Hepatic stellate cell (primary cell): Measurements from ENCODE around the gene CBX6.
"Not testable (repeated sequence)": the region's sequence is repeated elsewhere in the genome, so short reads cannot be mapped to it uniquely, and the experiment has no call there.

Experiments used
- DNase-seq: peaks from one replicate; pipeline ENCODE4 v3.0.0; 2011; ENCODE audit warnings: low spot score

Gene CBX6

DNA sequence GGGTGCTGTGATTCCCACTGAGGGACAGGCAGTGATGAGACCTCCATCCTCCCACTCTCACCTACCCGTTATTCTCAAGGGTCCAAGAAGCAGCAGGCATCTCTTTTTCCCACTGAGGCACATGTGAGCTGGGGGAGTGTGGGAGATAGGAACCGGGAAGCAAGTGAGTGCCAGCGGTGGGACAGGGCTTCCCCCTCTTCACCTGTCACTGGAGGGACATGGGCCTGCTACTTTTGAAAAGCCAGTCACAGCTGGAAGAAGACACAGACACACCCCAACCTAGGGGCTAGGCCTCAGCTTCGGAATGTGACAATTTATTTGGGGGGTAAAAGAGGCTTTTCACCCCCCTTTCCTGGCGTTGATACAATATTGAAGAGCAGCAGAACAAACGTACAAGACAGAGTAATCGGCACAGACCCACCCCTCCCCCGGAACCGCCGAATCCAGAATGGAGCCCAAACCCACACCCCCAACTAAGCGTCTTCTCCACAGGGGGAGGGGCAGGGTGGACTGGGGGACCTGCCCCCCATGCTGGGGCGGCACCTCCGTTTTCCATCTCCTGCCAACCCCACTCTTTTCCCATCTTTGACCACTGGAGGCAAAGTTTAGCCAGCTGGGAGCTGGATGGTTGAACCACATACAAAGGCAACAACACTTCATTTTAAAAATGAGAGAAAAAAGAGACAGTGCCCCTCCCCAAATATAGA is 10.7 kb downstream of the CBX6 start:
- no peak for DNase-seq

- DNase-seq: no peak
Measured at GRCh38 chr22:38860283-38861169, 11.5 kb downstream of the CBX6 start.

GRCh38 chr22:38859581-38860282 is 12.3 kb downstream of the CBX6 start:
- DNase-seq: no peak

GRCh38 chr22:38858492-38858891 is 13.5 kb downstream of the CBX6 start:
- DNase-seq: no peak

- not testable (repeated sequence) for DNase-seq
Measured at GRCh38 chr22:38854476-38854875, 17.5 kb downstream of the CBX6 start.

DNA sequence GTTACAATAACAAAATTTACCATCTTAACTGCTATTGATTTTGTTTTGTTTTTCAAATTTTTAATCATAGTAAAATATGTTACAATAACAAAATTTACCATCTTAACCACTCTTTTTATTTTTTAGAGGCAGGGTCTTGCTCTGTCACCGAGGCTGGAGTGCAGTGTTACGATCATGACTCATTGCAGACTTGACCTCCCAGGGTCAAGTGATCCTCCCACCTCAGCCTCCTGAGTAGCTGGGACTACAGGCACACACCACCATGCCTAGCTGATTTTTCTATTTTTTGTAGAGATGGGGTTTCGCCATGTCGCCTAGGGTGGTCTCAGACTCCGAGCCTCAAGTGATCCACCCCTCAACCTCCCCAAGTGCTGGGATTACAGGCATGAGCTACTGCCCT is 18.1 kb downstream of the CBX6 start:
- DNase-seq: not testable (repeated sequence)

DNA sequence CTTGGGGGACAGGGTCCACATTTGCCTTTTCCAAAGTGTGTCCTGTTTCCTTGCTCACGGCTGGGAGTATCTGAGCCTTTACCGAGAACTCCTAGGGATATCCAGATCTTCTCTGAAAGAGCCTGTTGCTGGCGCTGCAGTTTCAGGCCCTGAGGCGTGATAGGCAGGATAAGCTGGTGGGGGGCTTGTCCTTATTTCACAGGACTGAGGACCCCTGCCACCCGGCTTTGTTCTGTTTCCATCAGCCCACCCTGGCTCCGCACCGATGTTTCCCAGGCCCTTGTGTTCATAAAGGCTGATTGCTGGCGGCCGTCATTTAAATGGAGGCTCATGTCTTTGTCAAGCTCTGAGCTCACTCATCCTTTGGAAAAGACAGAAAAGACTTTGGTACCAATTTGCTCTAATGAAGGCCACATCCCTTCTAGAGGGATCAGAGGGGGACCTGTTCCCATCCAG is 18.8 kb downstream of the CBX6 start:
- DNase-seq: no peak

- DNase-seq: no peak
Measured at GRCh38 chr22:38852522-38852921, 19.5 kb downstream of the CBX6 start.

GRCh38 chr22:38850941-38851849 is 20.8 kb downstream of the CBX6 start:
- DNase-seq: peak; percentile 32

- DNase-seq: no peak
Measured at GRCh38 chr22:38850399-38850798, 21.6 kb downstream of the CBX6 start.

DNA sequence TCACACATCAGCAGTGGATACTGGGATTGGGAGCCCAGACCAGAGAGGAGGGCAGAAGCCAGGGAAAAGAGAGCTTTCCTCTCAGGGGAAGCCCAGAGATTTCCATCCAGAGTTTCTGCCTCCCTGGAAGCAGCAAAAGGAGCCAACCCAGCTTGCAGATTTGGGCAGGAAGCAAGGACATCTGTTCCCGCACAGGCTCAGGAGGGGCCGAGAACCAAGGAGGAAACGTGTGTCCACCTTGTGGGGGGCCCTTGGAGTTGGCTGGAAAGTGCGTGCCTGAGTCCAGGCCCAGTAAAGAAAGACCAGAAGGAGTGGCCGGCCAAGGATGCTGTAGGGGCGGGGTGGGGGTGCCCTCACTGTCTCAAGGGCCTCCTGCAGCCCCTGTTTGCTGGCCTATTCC is 22.2 kb downstream of the CBX6 start:
- no peak for DNase-seq

DNA sequence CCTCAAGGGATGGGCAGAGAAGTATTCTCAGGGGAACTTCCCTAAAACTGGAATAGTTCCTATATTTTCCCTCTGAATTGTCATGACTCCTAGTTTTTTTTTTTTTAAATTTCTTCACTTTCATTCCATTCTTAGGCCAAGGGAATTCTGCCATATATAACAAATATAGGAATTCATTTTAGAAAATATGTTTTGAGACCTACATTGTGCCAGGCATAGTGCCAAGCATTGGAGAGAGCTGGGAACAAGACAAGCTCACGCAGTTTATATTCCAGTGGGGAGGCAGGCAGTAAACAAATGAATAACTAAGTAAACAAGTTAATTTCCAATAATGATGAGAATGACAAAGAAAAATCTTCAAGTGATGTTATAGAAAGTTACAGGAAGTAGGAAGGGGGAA is 25.6 kb downstream of the CBX6 start:
- DNase-seq: no peak

DNA sequence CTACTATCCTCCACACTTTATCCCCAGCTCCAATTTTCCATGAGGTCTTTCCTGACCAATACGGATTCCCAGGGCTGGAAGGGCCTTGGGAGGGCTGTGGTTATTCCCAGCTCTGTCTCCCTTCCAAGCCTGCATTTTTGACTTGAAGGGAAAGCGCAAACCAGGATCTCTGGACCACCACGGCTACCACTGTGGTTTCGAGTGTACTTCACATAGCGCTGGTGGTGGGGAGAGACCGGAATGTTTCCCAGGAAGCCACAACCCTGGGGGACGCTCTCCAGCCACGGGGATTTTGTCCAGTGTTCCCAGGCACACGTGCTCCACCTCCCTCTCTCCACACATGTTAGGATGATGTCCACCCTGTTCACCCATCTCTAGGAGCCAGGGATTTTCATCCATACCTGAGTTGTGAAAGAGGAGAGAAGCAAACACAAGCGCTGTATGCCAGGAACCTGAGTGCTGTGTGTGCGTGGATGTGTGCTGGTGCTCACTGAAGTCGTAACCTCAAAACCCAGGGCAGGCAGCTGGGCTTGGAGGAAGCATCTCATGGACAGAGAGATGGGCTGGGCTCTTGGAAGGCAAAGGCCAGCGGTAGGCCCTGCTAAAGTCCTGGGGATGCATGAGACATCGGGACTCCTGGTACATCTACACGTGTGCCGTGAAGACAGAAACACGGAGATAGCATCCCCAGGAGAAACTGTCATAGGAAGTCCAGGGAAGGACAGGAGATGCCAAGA is 26.8 kb downstream of the CBX6 start:
- no peak for DNase-seq

DNA sequence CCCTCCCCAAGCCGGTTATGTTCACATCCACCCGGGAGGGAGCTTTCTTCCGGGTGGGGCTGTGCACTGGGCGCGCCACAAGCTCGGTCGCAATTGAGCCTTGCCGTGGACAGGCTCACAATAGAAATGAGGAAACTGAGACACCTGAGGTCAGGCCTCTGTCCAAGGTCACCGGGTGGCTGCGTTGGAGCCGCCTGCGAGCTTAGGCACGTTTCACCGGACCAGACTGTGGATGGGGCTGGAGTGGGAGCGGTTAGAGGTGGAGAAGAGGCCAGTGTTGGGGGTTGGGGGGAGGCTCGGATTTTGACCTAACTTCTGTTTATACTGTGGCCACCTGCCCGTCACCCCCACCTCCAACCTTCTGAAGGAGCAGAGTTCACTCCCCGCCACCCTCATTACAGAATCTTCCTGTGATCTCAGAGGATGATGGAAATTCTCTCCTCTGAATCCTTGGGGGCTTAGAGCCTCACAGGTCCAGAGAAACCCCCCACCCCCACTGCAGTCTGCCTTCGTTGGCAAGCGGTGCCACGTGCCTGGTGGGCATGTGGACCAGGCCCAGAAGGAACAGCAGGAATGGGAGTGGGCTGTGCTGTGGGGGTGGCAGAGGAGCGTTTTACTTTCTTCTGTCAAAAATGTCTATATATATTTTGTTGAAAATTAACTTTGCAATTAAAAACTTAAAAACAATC is 27.6 kb downstream of the CBX6 start:
- DNase-seq: no peak

DNA sequence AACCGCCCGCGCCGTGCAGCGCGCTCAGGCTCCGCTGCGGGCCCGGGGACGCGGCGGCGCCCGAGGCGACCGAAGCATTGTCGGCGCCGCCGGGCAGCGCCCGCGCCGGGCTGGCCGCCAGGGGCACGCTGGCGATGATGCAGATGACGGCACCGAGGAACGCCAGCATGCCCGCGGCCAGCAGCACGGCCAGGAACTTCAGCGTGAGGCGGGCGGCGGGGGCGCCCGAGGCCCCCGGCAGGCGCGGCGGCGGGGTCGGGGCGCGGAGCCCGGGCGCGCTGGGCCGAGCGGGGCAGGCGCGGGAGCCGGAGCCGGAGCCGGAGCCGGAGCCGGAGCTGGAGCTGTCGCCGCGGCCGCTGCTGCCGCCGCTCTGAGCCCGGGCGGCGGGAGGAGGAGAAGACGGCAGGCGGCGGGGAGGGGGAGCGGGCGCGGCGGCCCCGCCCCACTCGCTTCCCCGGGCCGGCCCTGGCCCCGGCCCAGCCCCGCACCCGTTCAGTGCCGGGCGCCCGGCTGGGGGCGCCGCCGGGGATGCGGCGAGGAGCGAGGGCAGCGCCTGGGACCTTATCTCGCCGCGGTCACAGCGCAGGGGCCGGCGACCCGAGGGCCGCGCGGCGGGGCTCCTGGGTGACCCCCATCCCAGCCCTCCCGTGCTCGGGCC is 28.2 kb downstream of the CBX6 start, which contains the start of gene NPTXR:
TSS of gene NPTXR (minus strand) at position 372 of the 658 bp plus-strand sequence.
- peak; percentile 66 for DNase-seq

GRCh38 chr22:38843201-38843656 is 28.8 kb downstream of the CBX6 start:
- DNase-seq: peak; percentile 71

DNA sequence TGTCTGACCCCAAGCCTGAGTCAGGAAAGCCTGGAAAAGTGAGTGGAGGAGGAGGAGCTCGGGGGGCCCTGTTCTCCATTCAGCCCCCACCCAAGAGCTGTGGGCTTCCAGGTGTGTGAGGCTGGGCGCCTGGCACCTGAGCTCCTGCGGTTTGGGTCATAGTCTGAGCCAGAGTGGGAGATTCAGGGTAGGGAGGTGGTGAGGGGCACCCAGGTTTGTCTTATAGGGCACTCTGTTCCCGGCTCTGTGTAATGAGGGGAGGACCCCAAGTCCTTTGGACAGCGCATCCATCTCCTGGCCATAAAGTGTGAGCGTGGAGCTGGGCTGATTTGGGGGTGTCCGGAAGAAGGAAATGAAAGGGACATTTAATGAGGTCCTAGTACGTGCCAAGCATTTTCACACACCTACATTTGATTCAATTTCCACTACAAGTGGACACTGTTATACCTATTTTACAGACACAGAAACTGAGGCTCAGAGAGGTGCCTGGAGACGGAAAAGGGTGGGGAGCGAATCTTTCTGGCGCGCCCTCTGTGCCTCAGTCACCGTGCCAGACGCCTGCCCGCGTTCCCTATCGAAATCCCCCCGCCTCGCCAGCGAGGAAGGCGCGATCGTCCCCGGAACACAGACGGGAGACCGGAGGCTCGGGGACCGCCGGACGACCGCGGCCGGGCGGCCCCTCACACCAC is 29.4 kb downstream of the CBX6 start:
- DNase-seq: no peak

DNA sequence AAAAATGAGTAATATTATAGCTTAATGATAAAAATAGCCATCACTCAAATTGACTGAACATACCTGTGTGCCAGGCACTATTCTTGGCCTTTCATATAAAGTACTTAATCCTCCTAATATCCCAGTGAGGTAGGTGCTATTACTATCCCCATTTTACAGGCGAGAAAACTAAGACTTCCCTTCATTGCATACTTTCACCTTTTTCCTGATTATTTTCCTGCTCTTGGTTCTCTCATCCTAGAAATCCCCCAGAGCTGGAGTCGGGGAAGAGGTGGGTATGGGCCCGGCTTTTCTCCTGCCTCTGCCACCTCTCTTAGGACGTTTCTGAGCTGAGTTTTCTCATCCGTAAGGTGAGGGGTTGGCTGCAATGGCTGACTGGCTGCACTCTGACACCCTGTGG is 30.4 kb downstream of the CBX6 start:
- DNase-seq: no peak

- no peak for DNase-seq
Measured at GRCh38 chr22:38841211-38841610, 30.8 kb downstream of the CBX6 start.
